PFSK-1 (cell line): ENCODE results near the gene NPPB.

Experiments used
- FOXP2 ChIP-seq: optimal IDR thresholded peaks from 2 replicates; pipeline ENCODE3; 2011; ENCODE audit warnings: borderline replicate concordance, control low read depth, inconsistent platforms; ENCODE audit not compliant: insufficient read depth; ENCODE audit errors: extremely low read length, extremely low read depth
- POLR2AphosphoS5 ChIP-seq: IDR thresholded peaks from 2 replicates; pipeline ENCODE4 v1.6.1; 2012; ENCODE audit warnings: low read depth, mild to moderate bottlenecking, control low read depth, low read length, moderate library complexity
- SIN3A ChIP-seq: IDR thresholded peaks from 2 replicates; pipeline ENCODE4 v1.6.1; 2012; ENCODE audit warnings: mild to moderate bottlenecking, low read length, moderate library complexity, borderline replicate concordance; ENCODE audit not compliant: insufficient read depth
- TAF1 ChIP-seq: IDR thresholded peaks from 2 replicates; pipeline ENCODE4 v1.6.1; 2012; ENCODE audit warnings: low read length, control low read depth, borderline replicate concordance; ENCODE audit not compliant: insufficient read depth
- TF ChIP-seq, protein P1 (sequence below), 2 experiments: IDR thresholded peaks; 2 replicates each; pipeline versions ENCODE4 v1.6.1 to v1.8.0; 2011 to 2012; ENCODE audit warnings: low read depth in 2 of 2, low read length in 2 of 2, control low read depth in 1 of 2, inconsistent platforms in 1 of 2, mild to moderate bottlenecking in 1 of 2, moderate library complexity in 1 of 2; ENCODE audit not compliant: insufficient read depth in 1 of 2

DNA sequence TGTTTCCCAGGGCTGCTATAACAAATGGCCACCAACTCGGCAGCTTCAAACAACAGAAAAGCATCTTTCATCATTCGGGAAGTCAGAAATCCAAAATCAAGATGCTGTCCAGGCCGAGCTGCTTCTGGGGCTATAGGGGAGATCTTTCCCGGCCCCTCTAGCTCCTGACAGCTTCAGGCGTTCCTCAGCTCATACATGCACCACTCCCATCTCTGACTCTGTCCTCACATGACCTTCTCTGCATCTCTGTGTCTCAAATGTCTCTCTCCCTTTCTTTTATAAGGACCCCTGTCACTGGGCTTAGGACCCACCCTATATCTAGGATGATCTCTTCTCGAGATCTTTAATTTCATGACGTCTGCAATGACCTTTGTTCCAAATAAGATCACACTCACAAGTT, 13.8 kb upstream of the NPPB start:
- TF ChIP-seq, protein P1, sequence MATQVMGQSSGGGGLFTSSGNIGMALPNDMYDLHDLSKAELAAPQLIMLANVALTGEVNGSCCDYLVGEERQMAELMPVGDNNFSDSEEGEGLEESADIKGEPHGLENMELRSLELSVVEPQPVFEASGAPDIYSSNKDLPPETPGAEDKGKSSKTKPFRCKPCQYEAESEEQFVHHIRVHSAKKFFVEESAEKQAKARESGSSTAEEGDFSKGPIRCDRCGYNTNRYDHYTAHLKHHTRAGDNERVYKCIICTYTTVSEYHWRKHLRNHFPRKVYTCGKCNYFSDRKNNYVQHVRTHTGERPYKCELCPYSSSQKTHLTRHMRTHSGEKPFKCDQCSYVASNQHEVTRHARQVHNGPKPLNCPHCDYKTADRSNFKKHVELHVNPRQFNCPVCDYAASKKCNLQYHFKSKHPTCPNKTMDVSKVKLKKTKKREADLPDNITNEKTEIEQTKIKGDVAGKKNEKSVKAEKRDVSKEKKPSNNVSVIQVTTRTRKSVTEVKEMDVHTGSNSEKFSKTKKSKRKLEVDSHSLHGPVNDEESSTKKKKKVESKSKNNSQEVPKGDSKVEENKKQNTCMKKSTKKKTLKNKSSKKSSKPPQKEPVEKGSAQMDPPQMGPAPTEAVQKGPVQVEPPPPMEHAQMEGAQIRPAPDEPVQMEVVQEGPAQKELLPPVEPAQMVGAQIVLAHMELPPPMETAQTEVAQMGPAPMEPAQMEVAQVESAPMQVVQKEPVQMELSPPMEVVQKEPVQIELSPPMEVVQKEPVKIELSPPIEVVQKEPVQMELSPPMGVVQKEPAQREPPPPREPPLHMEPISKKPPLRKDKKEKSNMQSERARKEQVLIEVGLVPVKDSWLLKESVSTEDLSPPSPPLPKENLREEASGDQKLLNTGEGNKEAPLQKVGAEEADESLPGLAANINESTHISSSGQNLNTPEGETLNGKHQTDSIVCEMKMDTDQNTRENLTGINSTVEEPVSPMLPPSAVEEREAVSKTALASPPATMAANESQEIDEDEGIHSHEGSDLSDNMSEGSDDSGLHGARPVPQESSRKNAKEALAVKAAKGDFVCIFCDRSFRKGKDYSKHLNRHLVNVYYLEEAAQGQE (IDR thresholded peaks at IDR 0.05; ENCODE audit: insufficient read depth in 1 of 2, low read depth in 2 of 2, low read length in 2 of 2) = no peak
- TF ChIP-seq POLR2AphosphoS5 (no peak), SIN3A (no peak), TAF1 (no peak), FOXP2 (no peak)
